A673 (cell line): Measurements from ENCODE around the gene LRRC55.

ENCODE experiments used
- EZH2 ChIP-seq: fragments of 200-600 bp; sonication (generic); IDR thresholded peaks from 2 replicates; pipeline ENCODE4 v1.6.1; 2017; ENCODE audit warnings: borderline replicate concordance, low read depth, mild to moderate bottlenecking, mixed read lengths, antibody characterized with exemption, low read length; ENCODE audit not compliant: poor library complexity, severe bottlenecking
- TF ChIP-seq, protein P1 (sequence below): fragments of 300-800, 200-600 bp; sonication (generic); conservative IDR thresholded peaks from 2 replicates; pipeline ENCODE4 v1.5.1; 2017; ENCODE audit warnings: low read depth, mild to moderate bottlenecking, antibody characterized with exemption, low read length, moderate library complexity, mixed read lengths

DNA sequence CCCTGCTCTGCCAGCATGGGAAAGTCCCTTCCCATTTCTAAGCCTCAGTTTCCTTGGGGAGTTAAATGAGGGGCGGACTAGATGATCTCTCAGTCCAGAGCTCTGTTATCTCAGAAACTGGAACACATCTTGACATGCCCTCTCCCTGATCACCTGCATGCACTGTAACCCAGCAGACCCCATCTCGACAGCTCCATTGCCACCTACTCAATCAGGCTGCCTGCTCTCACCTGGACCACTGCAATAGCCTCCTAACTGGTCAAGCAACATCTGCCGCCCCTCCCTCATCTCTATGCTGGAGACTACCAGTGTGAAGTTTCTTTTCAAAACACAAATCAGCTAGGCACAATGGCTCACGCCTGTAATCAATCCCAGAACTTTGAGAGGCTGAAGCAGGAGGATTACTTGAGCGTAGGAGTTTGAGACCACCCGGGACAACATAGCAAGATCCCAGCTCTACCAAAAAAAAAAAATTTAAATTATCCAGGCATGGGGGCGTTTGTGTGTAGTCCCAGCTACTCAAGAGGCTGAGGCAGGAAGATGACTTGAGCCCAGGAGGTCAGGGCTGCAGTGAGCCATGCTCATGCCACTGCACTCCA lies 22.2 kb downstream of the LRRC55 start:
- TF ChIP-seq, protein P1, sequence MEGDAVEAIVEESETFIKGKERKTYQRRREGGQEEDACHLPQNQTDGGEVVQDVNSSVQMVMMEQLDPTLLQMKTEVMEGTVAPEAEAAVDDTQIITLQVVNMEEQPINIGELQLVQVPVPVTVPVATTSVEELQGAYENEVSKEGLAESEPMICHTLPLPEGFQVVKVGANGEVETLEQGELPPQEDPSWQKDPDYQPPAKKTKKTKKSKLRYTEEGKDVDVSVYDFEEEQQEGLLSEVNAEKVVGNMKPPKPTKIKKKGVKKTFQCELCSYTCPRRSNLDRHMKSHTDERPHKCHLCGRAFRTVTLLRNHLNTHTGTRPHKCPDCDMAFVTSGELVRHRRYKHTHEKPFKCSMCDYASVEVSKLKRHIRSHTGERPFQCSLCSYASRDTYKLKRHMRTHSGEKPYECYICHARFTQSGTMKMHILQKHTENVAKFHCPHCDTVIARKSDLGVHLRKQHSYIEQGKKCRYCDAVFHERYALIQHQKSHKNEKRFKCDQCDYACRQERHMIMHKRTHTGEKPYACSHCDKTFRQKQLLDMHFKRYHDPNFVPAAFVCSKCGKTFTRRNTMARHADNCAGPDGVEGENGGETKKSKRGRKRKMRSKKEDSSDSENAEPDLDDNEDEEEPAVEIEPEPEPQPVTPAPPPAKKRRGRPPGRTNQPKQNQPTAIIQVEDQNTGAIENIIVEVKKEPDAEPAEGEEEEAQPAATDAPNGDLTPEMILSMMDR: no peak
- TF ChIP-seq EZH2: no peak
